GM10248 (cell line): Measurements from ENCODE around the gene DNAH10.

Experiments
- CTCF ChIA-PET: fragments of 300-600 bp; sonication (Branson Sonifier 250); formaldehyde crosslinking; extraction: SDS; loops from one replicate; lab custom pipeline; 2021; ENCODE audit warnings: antibody characterized with exemption; lab: Yijun Ruan, JAX
- POLR2A ChIA-PET: fragments of 350-650 bp; sonication (Branson Sonifier 250); formaldehyde crosslinking; extraction: SDS; loops from one replicate; lab custom pipeline; 2020; ENCODE audit warnings: antibody characterized with exemption; lab: Yijun Ruan, JAX
- DNase-seq: peaks from one replicate; pipeline ENCODE4 v3.0.0; 2012; ENCODE audit errors: extremely low spot score
- TF ChIP-seq, protein P1 (sequence below): IDR thresholded peaks from 2 replicates; pipeline ENCODE4 v1.5.1; 2012; ENCODE audit warnings: mild to moderate bottlenecking, low read depth; ENCODE audit errors: extremely low read depth, missing control alignments, control extremely low read depth

The DNAH10 gene

DNA sequence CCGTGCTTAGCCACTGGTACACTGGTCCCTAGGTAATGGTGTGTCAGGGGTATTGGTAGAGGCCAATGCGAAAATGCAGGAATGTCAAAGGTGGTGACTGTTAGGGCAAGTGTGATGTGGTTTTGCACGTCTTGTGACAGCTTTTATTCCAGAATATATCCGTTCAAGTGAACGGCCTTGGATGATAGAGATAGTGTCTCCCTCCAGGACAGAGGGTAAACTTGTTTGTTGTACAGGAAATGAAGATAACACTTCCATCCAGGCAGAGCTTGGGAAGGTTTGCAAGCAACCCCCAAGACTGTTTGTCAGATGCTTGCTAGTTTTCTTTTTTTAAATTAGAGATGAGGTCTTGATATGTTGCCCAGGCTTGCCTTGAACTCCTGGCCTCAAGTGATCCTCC lies 84.2 kb downstream of the DNAH10 start:
- ChIA-PET POLR2A (no interaction called here), CTCF (no interaction called here)
- TF ChIP-seq, protein P1, sequence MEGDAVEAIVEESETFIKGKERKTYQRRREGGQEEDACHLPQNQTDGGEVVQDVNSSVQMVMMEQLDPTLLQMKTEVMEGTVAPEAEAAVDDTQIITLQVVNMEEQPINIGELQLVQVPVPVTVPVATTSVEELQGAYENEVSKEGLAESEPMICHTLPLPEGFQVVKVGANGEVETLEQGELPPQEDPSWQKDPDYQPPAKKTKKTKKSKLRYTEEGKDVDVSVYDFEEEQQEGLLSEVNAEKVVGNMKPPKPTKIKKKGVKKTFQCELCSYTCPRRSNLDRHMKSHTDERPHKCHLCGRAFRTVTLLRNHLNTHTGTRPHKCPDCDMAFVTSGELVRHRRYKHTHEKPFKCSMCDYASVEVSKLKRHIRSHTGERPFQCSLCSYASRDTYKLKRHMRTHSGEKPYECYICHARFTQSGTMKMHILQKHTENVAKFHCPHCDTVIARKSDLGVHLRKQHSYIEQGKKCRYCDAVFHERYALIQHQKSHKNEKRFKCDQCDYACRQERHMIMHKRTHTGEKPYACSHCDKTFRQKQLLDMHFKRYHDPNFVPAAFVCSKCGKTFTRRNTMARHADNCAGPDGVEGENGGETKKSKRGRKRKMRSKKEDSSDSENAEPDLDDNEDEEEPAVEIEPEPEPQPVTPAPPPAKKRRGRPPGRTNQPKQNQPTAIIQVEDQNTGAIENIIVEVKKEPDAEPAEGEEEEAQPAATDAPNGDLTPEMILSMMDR, result no peak
- DNase-seq, result no peak

DNA sequence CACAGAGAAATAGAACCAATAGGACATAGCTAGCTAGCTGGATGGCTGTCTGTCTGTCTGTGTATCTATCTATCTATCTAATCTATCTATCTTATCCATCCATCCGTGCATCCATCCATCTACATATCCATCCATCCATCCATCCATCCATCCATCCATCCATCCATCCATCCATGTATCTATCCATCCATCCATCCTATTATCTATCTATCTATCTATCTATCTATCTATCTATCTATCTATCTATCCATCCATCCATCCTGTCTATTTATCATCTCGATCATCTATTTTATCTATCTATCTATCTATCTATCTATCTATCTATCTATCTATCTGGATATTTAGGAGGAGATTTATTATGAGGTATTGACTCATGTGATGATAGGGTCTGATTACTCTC lies 84.9 kb downstream of the DNAH10 start:
- no peak for DNase-seq
- POLR2A ChIA-PET, result no interaction called here
- TF ChIP-seq, protein P1, result no peak
- CTCF ChIA-PET, result no interaction called here

DNA sequence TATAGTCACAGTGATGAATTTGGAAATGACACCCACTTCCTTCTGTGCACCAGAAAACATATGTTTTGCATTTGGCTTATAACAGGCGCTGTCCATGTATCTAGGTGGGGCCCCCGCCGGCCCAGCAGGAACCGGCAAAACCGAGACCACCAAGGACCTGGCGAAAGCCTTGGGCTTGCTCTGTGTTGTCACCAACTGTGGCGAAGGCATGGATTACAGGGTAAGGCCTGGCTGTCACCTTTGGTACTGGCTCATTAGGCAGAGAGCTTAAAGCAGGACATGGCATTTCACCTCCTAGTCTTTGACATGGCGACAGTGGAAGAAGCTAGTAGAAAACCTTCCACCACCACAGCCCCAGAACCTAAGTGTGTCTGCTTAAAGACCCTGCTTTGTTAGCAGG lies 85.8 kb downstream of the DNAH10 start:
- no peak for DNase-seq
- TF ChIP-seq, protein P1, result no peak
- CTCF ChIA-PET, result no interaction called here
- POLR2A ChIA-PET, result interaction anchor here (0.6 kb wide), 1 partner anchor 825 kb away, joined by 3 read pairs; no protein-coding TSS in a partner anchor

DNA sequence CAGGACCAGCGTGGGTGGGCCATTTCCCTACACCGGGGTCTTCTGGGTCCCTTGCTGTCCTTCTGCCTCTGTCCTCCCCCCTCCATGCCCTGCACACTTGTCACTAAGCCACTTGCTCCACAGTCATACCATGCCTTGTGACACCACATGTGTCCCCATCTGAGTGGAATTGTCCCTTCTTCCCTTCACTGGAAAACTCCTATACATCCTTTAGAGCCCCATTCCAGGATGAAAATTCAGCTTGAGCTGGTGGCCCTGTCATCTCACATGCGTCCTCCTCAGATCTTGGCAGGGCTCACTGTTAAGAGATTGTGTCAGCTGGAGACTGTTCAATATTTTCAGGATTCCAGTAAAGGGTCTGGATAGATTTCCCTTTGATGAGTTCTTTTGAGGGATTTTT lies 87.4 kb downstream of the DNAH10 start:
- ChIA-PET POLR2A (interaction anchor here (0.6 kb wide), 1 partner anchor 266 kb away, joined by 4 read pairs; no protein-coding TSS in a partner anchor), CTCF (no interaction called here)
- no peak for DNase-seq
- TF ChIP-seq, protein P1, result no peak

DNA sequence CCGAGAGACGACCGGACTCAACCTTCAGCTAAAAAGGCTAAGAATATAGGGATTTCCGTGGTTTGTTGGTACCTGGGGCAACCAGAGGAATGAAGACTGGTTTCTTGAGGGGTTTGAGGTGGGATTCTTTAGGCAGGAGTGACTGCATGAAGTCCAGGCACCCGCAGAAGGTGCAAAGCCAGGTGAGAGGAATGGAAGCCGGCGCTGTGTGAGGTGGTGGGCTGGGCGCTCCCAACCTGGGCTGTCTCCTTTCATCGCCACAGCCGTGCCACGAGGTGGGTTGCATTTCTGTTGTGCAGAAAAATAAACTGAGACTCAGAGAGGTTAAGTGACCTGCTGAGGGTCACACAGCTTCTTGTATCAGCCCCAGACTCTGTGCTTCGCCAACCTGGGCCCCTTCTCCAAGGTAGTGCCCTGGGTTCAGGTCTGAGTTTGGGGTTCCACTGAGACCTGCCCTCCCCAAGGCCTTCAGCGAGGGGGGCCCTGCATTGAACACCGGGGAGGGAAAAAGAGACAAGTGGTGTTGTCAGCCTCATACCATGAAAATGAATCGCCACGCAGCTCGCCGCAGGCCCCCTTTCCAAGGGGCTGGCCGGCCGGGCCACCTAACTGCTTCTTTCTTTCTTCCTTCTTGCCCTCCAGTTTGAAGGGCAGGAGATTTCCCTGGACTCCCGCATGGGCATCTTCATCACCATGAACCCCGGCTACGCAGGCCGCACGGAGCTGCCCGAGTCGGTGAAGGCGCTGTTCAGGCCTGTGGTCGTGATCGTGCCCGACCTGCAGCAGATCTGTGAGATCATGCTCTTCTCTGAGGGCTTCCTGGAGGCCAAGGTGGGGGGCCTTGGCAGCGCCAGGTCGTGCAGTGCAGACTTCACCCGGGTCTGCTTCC lies 88.4 kb downstream of the DNAH10 start:
- POLR2A ChIA-PET, result no interaction called here
- TF ChIP-seq, protein P1, result no peak
- CTCF ChIA-PET, result interaction anchor here (1.6 kb wide), 1 partner anchor 8 kb away, joined by 5 read pairs; no protein-coding TSS in a partner anchor
- no peak for DNase-seq

DNA sequence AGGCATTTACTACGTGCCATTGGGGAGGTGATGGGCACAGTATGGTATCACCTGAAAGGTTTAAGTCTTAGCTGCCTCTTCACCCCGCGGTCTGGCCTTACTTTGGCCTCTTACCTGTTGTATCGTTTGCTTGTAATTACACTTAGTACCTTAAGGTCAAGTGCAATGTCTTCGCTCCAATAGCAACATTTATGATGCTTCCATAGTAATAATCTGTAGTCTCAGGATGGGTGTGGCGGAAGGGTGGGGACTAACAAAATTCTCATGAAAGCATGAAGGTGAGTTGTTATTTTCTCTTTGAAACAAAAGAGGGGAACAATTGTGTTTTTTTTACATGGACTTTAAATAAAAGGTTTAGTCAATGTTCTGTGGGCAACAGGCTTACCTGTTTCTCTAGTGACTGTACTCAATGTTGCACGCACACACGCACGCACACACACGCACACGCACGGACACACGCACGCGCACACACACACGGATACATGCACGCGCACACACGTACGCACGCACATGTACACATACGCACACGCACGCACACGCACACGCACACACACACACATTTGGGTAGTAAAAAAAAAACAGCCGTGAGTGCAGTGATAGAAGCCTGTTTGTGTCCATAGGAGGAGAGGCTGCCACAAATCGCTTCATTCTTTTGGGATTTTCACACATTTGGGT lies 91.4 kb downstream of the DNAH10 start:
- ChIA-PET CTCF (no interaction called here), POLR2A (no interaction called here)
- TF ChIP-seq, protein P1, result no peak
- DNase-seq, result no peak
